ENCODE measurements around the gene ELFN1.

The ELFN1 gene

GRCh38 chr7:1696671-1697498 lies 26.8 kb downstream of the ELFN1 start:
- no peak for DNase-seq

GRCh38 chr7:1697499-1698125 lies 27.5 kb downstream of the ELFN1 start:
- DNase-seq = no peak

- no peak for DNase-seq
Measured at GRCh38 chr7:1698201-1698600, 28.1 kb downstream of the ELFN1 start.

GRCh38 chr7:1698951-1699350 lies 28.9 kb downstream of the ELFN1 start:
- DNase-seq = no peak

GRCh38 chr7:1700086-1700485 lies 30.0 kb downstream of the ELFN1 start:
- DNase-seq = no peak

- no peak for DNase-seq
Measured at GRCh38 chr7:1700536-1701333, 30.7 kb downstream of the ELFN1 start.

GRCh38 chr7:1702652-1703051 lies 32.6 kb downstream of the ELFN1 start:
- no peak for DNase-seq

GRCh38 chr7:1703441-1703840 lies 33.4 kb downstream of the ELFN1 start:
- DNase-seq = no peak

GRCh38 chr7:1703871-1704810 lies 34.1 kb downstream of the ELFN1 start:
- no peak for DNase-seq

GRCh38 chr7:1704811-1705738 lies 35.0 kb downstream of the ELFN1 start:
- DNase-seq = no peak

GRCh38 chr7:1705856-1706255 lies 35.8 kb downstream of the ELFN1 start:
- DNase-seq = no peak

GRCh38 chr7:1706381-1706720 lies 36.3 kb downstream of the ELFN1 start:
- DNase-seq = no peak

- no peak for DNase-seq
Measured at GRCh38 chr7:1706721-1707613, 36.9 kb downstream of the ELFN1 start.

GRCh38 chr7:1707756-1708595 lies 37.9 kb downstream of the ELFN1 start:
- no peak for DNase-seq

- no peak for DNase-seq
Measured at GRCh38 chr7:1708596-1709251, 38.6 kb downstream of the ELFN1 start.

- DNase-seq = no peak
Measured at GRCh38 chr7:1709281-1709680, 39.2 kb downstream of the ELFN1 start.

GRCh38 chr7:1709900-1710299 lies 39.8 kb downstream of the ELFN1 start:
- DNase-seq = no peak

- DNase-seq = no peak
Measured at GRCh38 chr7:1710936-1711335, 40.9 kb downstream of the ELFN1 start.
